K562 treated with DMSO at 1 percent for 24 hours (cell line): ENCODE measurements around the gene CRP. TPM values are rescaled to one million over a fixed set of nuclear protein-coding genes. Genes with fewer than 3 reads are reported as not detected.

Experiments used
- total RNA-seq: library from RNA; unstranded; fragments of 300-600 nt; gene quantifications from 2 replicates; pipeline ENCODE4 v1.2.3, GENCODE V29; 2022; ENCODE audit warnings: low read depth; ENCODE audit not compliant: insufficient read depth

Gene CRP, protein sequence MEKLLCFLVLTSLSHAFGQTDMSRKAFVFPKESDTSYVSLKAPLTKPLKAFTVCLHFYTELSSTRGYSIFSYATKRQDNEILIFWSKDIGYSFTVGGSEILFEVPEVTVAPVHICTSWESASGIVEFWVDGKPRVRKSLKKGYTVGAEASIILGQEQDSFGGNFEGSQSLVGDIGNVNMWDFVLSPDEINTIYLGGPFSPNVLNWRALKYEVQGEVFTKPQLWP
- total RNA-seq = not detected in 2 replicates

DNA sequence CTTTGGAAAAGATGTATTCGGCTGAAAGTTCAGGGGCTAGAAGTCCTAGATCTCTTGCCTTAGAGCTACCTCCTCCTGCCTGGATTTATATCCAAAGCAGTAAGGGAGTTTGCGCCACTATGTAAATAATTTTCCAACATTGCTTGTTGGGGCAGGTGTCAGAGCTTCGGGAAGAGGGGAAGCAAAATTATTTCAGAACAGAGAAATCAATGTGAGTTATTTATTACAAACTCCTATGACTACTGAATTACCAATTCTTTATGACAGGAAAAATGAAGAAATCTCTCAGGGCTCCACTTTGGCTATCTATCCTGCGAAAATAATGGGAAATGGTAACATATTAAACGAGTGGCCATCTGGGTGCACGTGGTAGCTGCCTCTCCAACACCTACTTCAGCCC, at the start of gene CRP:
Gene CRP, minus strand, starts transcription at position 61 of the 400 bp plus-strand sequence. CDS start 104 bp downstream, outside the sequence.

Other genes starting within 250 kb of the CRP start
- not detected in 2 replicates for gene OR10J5, start 178.6 kb downstream of the CRP start, total RNA-seq
- not detected in 2 replicates for gene APCS, start 126.8 kb downstream of the CRP start, total RNA-seq
- gene DUSP23, start 66.4 kb upstream of the CRP start, total RNA-seq = 77.0 and 77.5 TPM in 2 replicates
- not detected in 2 replicates for gene FCRL6, start 87.8 kb upstream of the CRP start, total RNA-seq
- gene SLAMF8, start 112.3 kb upstream of the CRP start, total RNA-seq = not detected in 2 replicates
- gene VSIG8, start 148.1 kb upstream of the CRP start, total RNA-seq = not detected in 2 replicates
- 0.63 and 0.83 TPM in 2 replicates for gene CFAP45, start 185.6 kb upstream of the CRP start, total RNA-seq
- gene TAGLN2, start 210.9 kb upstream of the CRP start, total RNA-seq = 386 and 426 TPM in 2 replicates
- gene IGSF9, start 231.0 kb upstream of the CRP start, total RNA-seq = 0.12 and 0.39 TPM in 2 replicates
- gene SLAMF9, start 239.6 kb upstream of the CRP start, total RNA-seq = not detected in 2 replicates